ENCODE measurements around the gene VAPA. TPM values are rescaled to one million over a fixed set of nuclear protein-coding genes. Genes with fewer than 3 reads are reported as not detected.

The VAPA gene
- total and polyA plus RNA-seq, 10 of the 15 experiments (the other 5 are each of a cell fraction or from before 2014, with no cell fraction given) = 70.9 to 252 (median 166) TPM

DNA sequence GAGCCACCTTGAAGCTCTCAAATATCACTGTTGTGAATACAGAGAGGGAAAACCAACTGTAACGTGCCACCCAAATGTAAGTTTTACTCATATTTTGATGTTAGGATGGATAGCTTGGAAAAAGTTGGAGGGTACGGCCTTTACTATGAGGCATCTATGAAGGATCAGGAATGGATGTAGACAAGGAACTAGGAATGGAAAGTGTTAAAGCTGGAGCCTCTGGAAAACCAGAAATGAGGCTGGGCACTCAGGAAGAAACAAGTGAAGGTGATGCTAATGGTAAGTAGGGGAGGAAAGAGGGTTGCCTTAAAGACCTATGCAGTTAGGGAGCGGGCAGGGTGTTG is 27.8 kb upstream of the VAPA start:
- intact Hi-C loops (cut with micrococcal nuclease; ENCODE audit: unreplicated experiment) = no loop called here
- H2AFZ ChIP-seq (ENCODE audit: control insufficient read depth, low read depth, low read length) = no peak overlapping the region
- no peak overlapping the region for H3K4me3 ChIP-seq
- in situ Hi-C loops (cut with MboI) = no loop called here
- no peaks in the 10 kb centered on the region for H3K79me2 ChIP-seq (ENCODE audit: control insufficient read depth, insufficient read depth, low read length)
- ChIA-PET RAD21 (ENCODE audit: unreplicated experiment) (interaction anchor here (0.5 kb wide), 1 partner anchor 10 kb away, joined by 5 read pairs; no protein-coding TSS in a partner anchor), POLR2A (no interaction called here), CTCF (no interaction called here), SMC1A (ENCODE audit: uncharacterized antibody, unreplicated experiment) (interaction anchor here (0.6 kb wide), 1 partner anchor 1062 kb away, joined by 3 read pairs; no protein-coding TSS in a partner anchor)
- DNase-seq (ENCODE audit: low read depth, low spot score) (no peak), ATAC-seq (no peak), FAIRE-seq (no peak)
- no peaks in the 10 kb centered on the region for H3K9me3 ChIP-seq (replicated peaks; ENCODE audit: control insufficient read depth, insufficient read depth, low read length)
- 73% methylated on average over 3 of the region's 3 CpGs for WGBS (ENCODE audit: insufficient coverage, insufficient replicate concordance, low lambda C conversion rate, missing lambda C conversion rate)
- H3K4me2 ChIP-seq (ENCODE audit: control insufficient read depth, insufficient read depth) = no peak overlapping the region
- H3K27me3 ChIP-seq (replicated peaks in 1 of 2; ENCODE audit: control insufficient read depth in 2 of 2, insufficient read depth in 2 of 2, low read length in 1 of 2) = no peaks in the 10 kb centered on the region
- TF ChIP-seq BHLHE40 (IDR thresholded peaks at IDR 0.05; ENCODE audit: borderline replicate concordance in 1 of 2, low read depth in 2 of 2, low read length in 1 of 2) = no peak
- TF ChIP-seq, protein P1, sequence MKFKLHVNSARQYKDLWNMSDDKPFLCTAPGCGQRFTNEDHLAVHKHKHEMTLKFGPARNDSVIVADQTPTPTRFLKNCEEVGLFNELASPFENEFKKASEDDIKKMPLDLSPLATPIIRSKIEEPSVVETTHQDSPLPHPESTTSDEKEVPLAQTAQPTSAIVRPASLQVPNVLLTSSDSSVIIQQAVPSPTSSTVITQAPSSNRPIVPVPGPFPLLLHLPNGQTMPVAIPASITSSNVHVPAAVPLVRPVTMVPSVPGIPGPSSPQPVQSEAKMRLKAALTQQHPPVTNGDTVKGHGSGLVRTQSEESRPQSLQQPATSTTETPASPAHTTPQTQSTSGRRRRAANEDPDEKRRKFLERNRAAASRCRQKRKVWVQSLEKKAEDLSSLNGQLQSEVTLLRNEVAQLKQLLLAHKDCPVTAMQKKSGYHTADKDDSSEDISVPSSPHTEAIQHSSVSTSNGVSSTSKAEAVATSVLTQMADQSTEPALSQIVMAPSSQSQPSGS (IDR thresholded peaks at IDR 0.05; ENCODE audit: low read length) = no peak
- TF ChIP-seq ZBTB40 (IDR thresholded peaks at IDR 0.05; ENCODE audit: borderline replicate concordance) = no peak
- no peak for TF ChIP-seq POLR2A (IDR thresholded peaks at IDR 0.05; ENCODE audit: low read depth, low read length)
- TF ChIP-seq ZBTB4 (CRISPR knock-in tag; IDR thresholded peaks at IDR 0.05) = no peak
- no peak for TF ChIP-seq YBX1 (IDR thresholded peaks at IDR 0.05)
- TF ChIP-seq ZNF274 (IDR thresholded peaks at IDR 0.05; ENCODE audit: insufficient read depth, insufficient read length) = no peak
- no peak for TF ChIP-seq SP1 (IDR thresholded peaks at IDR 0.05; ENCODE audit: low read depth, low read length)
- no peak for TF ChIP-seq SRF (IDR thresholded peaks at IDR 0.05; ENCODE audit: low read depth in 2 of 2, low read length in 2 of 2)
- no peak for TF ChIP-seq NR2F1 (conservative IDR thresholded peaks at IDR 0.05)
- TF ChIP-seq RELA (IDR thresholded peaks at IDR 0.05; ENCODE audit: borderline replicate concordance, partially characterized antibody) = no peak
- TF ChIP-seq RBBP5 (conservative IDR thresholded peaks at IDR 0.05) = no peak
- H3K9ac ChIP-seq (ENCODE audit: control insufficient read depth, insufficient read depth, low read length) = no peak overlapping the region
- H3K27ac ChIP-seq (ENCODE audit: control insufficient read depth, insufficient read depth) = no peak overlapping the region
- no peaks in the 10 kb centered on the region for H3K36me3 ChIP-seq (ENCODE audit: control insufficient read depth in 2 of 2, insufficient read depth in 2 of 2, low read length in 1 of 2)
- BruUV-seq (replicated peaks) = no TSS peak
- no peaks in the 10 kb centered on the region for H3K4me1 ChIP-seq (ENCODE audit: control insufficient read depth, insufficient read depth, low read length)
- H4K20me1 ChIP-seq (ENCODE audit: control insufficient read depth, insufficient read depth) = no peaks in the 10 kb centered on the region

Data from GM12878 (cell line).